Gastroesophageal sphincter (tissue), 4 donors: ENCODE results near the gene PRKG1. TPM values are rescaled to one million over a fixed set of nuclear protein-coding genes. Genes with fewer than 3 reads are reported as not detected.
"Not testable (repeated sequence)": the region's sequence is repeated elsewhere in the genome, so short reads cannot be mapped to it uniquely, and the experiment has no call there.

Experiments
- ATAC-seq: fragments of 150-250 bp; one replicate; pipeline ENCODE4 v1.9.1; 2016; ENCODE audit warnings: mild to moderate bottlenecking, moderate library complexity
- H3K27ac ChIP-seq, 4 donors: fragments of 200-600 bp; sonication (generic) in 3 of 4; 1 replicate in 3 of 4; 2 replicates in 1 of 4; pipeline ENCODE4 v1.5.1; 2016 to 2019
- H3K27me3 ChIP-seq: fragments of 200-600 bp; sonication (generic); one replicate; pipeline ENCODE4 v1.5.1; 2019
- H3K36me3 ChIP-seq, 2 donors: fragments of 200-600 bp; sonication (generic); one replicate each; pipeline ENCODE4 v1.5.1; 2019; ENCODE audit warnings: control low read depth in 1 of 2
- H3K4me1 ChIP-seq, 3 donors: fragments of 200-600 bp; sonication (generic); 1 replicate in 2 of 3; 2 replicates in 1 of 3; pipeline ENCODE4 v1.5.1; 2016 to 2019; ENCODE audit warnings: control low read depth in 2 of 3
- H3K4me3 ChIP-seq, 2 donors: fragments of 200-600 bp; sonication (generic); one replicate each; pipeline ENCODE4 v1.5.1; 2019; ENCODE audit warnings: mild to moderate bottlenecking in 1 of 2, moderate library complexity in 1 of 2
- H3K9me3 ChIP-seq, 3 donors: fragments of 200-600 bp; sonication (generic); one replicate each; pipeline ENCODE4 v1.5.1; 2017 to 2019; ENCODE audit warnings: control low read depth in 2 of 3
- EP300 ChIP-seq: sonication (generic); formaldehyde crosslinking; IDR thresholded peaks from one replicate; pipeline ENCODE4 v1.6.1; 2017; ENCODE audit warnings: antibody characterized with exemption, mild to moderate bottlenecking
- POLR2A ChIP-seq, 2 donors: fragments of 450-650 bp; IDR thresholded peaks; one replicate each; pipeline ENCODE4 v1.6.1; 2017; ENCODE audit warnings: antibody characterized with exemption in 2 of 2, mild to moderate bottlenecking in 2 of 2, moderate library complexity in 1 of 2
- POLR2AphosphoS5 ChIP-seq: sonication (generic); formaldehyde crosslinking; IDR thresholded peaks from one replicate; pipeline ENCODE4 v1.6.1; 2017; ENCODE audit warnings: antibody characterized with exemption
- WGBS, 2 donors: methylation state at CpG; one replicate each; pipeline ENCODE4 v1.1.5; 2018; ENCODE audit warnings: low coverage in 1 of 2; 5-methylcytosine and 5-hydroxymethylcytosine counted together
- total RNA-seq, 4 donors: library from RNA; depleted of rRNA; stranded (reverse); fragments of >200 nt; gene quantifications; one replicate each; pipeline ENCODE4 v1.1.0, GENCODE V29; 2016
- TF ChIP-seq, protein P1 (sequence below), 4 experiments: fragments of 200-600 bp in 2 of 4; fragments of 450-650 bp in 2 of 4; sonication (generic) in 1 of 4; IDR thresholded peaks; one replicate each; pipeline ENCODE4 v1.5.1; 2017 to 2019; ENCODE audit warnings: antibody characterized with exemption in 4 of 4, mild to moderate bottlenecking in 2 of 4, moderate library complexity in 2 of 4

Gene PRKG1
- total RNA-seq, 4 donors from 2014 or later = 27.5 to 73.2 (median 39.2) TPM

DNA sequence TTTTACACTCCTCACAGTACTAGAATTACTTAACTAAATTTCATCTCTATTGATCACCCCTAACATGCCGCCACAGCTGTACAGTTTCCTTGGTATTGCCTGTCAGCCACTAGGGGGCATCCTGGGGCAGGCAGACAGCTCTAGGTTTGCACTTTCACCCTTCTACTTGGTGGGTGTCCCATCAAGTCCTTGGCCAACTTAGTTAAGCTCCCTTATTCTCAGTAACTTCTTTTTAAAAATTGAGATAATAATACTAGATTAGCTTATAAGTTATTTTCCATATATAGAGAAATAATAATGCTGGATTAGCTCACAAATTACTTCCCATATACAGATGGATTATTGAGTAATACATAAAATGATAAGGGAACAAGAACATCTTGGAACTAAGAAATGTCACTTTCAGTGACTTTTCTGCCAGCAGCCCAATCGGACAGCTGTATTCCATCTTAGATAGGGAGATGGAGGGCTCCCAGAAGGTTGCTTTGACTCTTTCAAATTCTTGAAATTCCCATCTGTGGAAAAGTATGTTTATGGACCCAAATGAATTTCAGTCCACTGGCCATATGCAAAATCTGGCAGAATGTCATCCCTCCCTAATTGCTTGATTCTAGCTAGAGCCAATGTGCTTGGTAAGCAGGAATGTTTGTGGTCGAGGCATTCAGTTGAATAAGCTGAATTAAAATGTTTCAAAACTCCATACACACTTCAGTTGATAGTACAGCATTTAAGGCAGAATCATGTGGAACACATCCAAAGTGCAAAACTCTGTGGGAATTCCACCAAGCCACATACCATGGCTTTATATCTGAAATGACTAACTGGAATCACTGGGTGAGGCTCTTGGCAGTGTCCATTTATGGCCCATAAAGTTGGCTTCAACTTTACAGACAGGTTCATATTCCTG is 315.4 kb downstream of the PRKG1 start:
- H3K27me3 ChIP-seq = no peaks in the 10 kb centered on the region
- H3K4me1 ChIP-seq = peaks cover 0 to 10% (median 0%) of the 10 kb centered on the region in 3 donors
- no peaks in the 10 kb centered on the region for H3K9me3 ChIP-seq
- H3K4me3 ChIP-seq = no peak overlapping the region
- no peak overlapping the region for H3K27ac ChIP-seq
- TF ChIP-seq EP300 (no peak), POLR2A (IDR thresholded peaks at IDR 0.05) (no peak), POLR2AphosphoS5 (no peak)
- TF ChIP-seq, protein P1, sequence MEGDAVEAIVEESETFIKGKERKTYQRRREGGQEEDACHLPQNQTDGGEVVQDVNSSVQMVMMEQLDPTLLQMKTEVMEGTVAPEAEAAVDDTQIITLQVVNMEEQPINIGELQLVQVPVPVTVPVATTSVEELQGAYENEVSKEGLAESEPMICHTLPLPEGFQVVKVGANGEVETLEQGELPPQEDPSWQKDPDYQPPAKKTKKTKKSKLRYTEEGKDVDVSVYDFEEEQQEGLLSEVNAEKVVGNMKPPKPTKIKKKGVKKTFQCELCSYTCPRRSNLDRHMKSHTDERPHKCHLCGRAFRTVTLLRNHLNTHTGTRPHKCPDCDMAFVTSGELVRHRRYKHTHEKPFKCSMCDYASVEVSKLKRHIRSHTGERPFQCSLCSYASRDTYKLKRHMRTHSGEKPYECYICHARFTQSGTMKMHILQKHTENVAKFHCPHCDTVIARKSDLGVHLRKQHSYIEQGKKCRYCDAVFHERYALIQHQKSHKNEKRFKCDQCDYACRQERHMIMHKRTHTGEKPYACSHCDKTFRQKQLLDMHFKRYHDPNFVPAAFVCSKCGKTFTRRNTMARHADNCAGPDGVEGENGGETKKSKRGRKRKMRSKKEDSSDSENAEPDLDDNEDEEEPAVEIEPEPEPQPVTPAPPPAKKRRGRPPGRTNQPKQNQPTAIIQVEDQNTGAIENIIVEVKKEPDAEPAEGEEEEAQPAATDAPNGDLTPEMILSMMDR (IDR thresholded peaks at IDR 0.05) = peak; percentile 24 to 56 (median 34)
- peak; percentile 48 for ATAC-seq
- no peaks in the 10 kb centered on the region for H3K36me3 ChIP-seq
- WGBS, 2 donors = 46 to 60% methylated on average over 3 of the region's 3 CpGs

DNA sequence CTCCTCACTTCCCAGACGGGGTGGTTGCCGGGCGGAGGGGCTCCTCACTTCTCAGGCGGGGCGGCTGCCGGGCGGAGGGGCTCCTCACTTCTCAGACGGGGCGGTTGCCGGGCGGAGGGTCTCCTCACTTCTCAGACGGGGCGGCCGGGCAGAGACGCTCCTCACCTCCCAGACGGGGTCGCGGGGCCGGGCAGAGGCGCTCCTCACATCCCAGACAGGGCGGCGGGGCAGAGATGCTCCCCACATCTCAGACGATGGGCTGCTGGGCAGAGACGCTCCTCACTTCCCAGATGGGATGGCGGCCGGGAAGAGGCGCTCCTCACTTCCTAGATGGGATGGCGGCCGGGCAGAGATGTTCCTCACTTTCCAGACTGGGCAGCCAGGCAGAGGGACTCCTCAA is 318.7 kb downstream of the PRKG1 start:
- H3K27ac ChIP-seq, H3K4me3 ChIP-seq, ATAC-seq, H3K27me3 ChIP-seq, H3K9me3 ChIP-seq, H3K36me3 ChIP-seq: not testable (repeated sequence)
- whole genome bisulfite sequencing, 2 donors = no CpG with 5 or more reads among the region's 29 CpGs
- peaks cover 0 to 27% (median 9%) of the 10 kb centered on the region in 3 donors for H3K4me1 ChIP-seq

DNA sequence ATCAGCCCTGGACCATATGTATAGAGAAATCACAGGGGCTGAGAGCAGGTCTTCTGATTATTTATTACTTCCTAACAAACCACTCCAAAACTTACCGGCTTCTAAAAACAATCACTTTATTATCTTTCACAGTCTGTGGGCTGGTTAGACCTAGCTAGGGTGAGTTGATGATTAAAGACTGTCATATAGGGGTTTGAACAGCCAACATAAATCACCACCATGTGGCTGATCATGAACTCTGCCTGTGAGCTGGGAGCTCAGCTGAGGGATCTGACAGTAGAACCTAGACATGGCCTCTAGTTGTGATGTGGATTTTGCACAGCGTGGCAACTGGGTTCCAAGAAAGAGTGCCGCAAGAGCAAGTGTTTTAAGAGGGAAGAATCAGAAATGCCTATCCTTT is 319.8 kb downstream of the PRKG1 start:
- TF ChIP-seq, protein P1 (IDR thresholded peaks at IDR 0.05) = no peak
- TF ChIP-seq POLR2A (IDR thresholded peaks at IDR 0.05) (no peak), POLR2AphosphoS5 (no peak), EP300 (no peak)
- ATAC-seq = no peak
- peaks cover 0 to 35% (median 9%) of the 10 kb centered on the region in 3 donors for H3K4me1 ChIP-seq
- 75 to 78% methylated on average over 2 to 3 of the region's 3 CpGs for WGBS, 2 donors
- H3K4me3 ChIP-seq = no peak overlapping the region
- no peaks in the 10 kb centered on the region for H3K27me3 ChIP-seq
- H3K36me3 ChIP-seq = no peaks in the 10 kb centered on the region
- H3K27ac ChIP-seq = no peak overlapping the region
- H3K9me3 ChIP-seq = no peaks in the 10 kb centered on the region

DNA sequence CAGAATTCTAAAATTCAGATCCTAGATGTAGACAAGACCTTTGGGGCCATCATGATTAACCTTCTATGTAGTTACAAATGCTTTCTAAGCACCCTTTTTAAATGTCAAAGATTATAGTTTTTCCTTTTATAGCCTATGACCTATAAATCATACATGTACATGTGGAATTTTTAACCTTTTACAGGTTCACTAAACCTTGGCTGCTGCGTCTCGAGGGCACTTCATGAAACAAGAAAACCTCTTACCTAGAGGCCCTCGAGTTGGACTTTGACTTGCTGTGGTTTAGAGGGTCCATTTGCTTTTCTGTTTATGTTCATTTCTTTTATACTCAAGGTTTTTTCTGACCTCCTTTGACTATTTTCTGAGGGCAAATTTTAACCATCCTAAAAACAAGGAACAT is 323.0 kb downstream of the PRKG1 start:
- TF ChIP-seq POLR2AphosphoS5 (no peak), POLR2A (IDR thresholded peaks at IDR 0.05) (no peak), EP300 (no peak)
- TF ChIP-seq, protein P1 (IDR thresholded peaks at IDR 0.05) = no peak
- no peak for ATAC-seq
- H3K27ac ChIP-seq = peak overlapping the region in 1 of 4 donors; percentile 3
- peaks cover 0 to 24% (median 9%) of the 10 kb centered on the region in 3 donors for H3K4me1 ChIP-seq
- H3K9me3 ChIP-seq = no peaks in the 10 kb centered on the region
- WGBS, 2 donors = 76 to 82% methylated on average over 3 of the region's 3 CpGs
- no peaks in the 10 kb centered on the region for H3K27me3 ChIP-seq
- no peaks in the 10 kb centered on the region for H3K36me3 ChIP-seq
- no peak overlapping the region for H3K4me3 ChIP-seq

DNA sequence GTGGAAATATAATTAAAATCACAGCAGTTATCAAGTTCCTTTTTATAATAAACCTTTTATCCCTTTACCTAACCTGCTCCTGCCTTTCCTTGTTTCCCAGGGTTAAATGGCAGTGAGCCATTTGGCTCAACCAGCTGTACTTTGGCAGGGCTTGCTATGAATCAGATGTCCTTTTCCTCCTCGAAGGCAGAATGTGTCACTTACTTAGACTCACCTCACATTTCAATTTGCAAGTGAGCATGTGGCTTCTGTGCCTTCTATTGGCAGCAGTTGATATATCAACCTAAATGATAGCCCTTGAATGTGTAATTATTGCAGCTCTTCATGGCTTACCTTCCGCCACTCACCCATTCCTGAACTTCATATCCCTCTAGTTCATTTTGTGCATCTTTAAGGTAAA is 323.4 kb downstream of the PRKG1 start:
- Histone ChIP-seq H3K4me3 (no peak overlapping the region), H3K27me3 (no peaks in the 10 kb centered on the region), H3K9me3 (no peaks in the 10 kb centered on the region), H3K4me1 (peaks cover 0 to 24% (median 9%) of the 10 kb centered on the region in 3 donors), H3K36me3 (no peaks in the 10 kb centered on the region), H3K27ac (peak overlapping the region in 2 of 4 donors; percentile 33 to 35)
- no peak for TF ChIP-seq EP300
- TF ChIP-seq POLR2AphosphoS5 = peak; percentile 87
- WGBS, 2 donors = 0 to 36% methylated on average over 1 to 2 of the region's 2 CpGs
- peak; percentile 36 for ATAC-seq

- H3K27ac ChIP-seq = no peak overlapping the region
- no peak for ATAC-seq
These were observed 325.6 kb downstream of the PRKG1 start for GRCh38 chr10:51399840-51400239.

More at GRCh38 chr10:51399840-51400239, 325.6 kb downstream of the PRKG1 start:
- H3K27me3 ChIP-seq = no peaks in the 10 kb centered on the region
- H3K4me1 ChIP-seq = peaks cover 0 to 39% (median 9%) of the 10 kb centered on the region in 3 donors
- H3K4me3 ChIP-seq = no peak overlapping the region
- TF ChIP-seq POLR2A (IDR thresholded peaks at IDR 0.05) (no peak), EP300 (no peak), POLR2AphosphoS5 (no peak)
- TF ChIP-seq, protein P1 (IDR thresholded peaks at IDR 0.05) = no peak
- WGBS, 2 donors = 89 to 100% methylated on average over 2 to 6 of the region's 6 CpGs
- no peaks in the 10 kb centered on the region for H3K9me3 ChIP-seq
- no peaks in the 10 kb centered on the region for H3K36me3 ChIP-seq
